ENCODE measurements around the gene MEGF11.
A peak's percentile ranks its signal among the peaks of the same experiment; 100 is the strongest.

The MEGF11 gene

GRCh38 chr15:65907661-65908060 lies 345.9 kb downstream of the MEGF11 start:
- Histone ChIP-seq H3K27ac (ENCODE audit: poor library complexity, severe bottlenecking) (no peak overlapping the region), H3K27me3 (ENCODE audit: insufficient read depth, poor library complexity, severe bottlenecking) (no peaks in the 10 kb centered on the region), H3K4me3 (ENCODE audit: severe bottlenecking) (no peak overlapping the region), H3K4me1 (ENCODE audit: insufficient read depth, poor library complexity, severe bottlenecking) (peaks cover 5% of the 10 kb centered on the region), H3K9me3 (ENCODE audit: severe bottlenecking) (no peaks in the 10 kb centered on the region), H3K36me3 (ENCODE audit: low read depth) (peaks cover 48% of the 10 kb centered on the region)
- no peak for TF ChIP-seq CTCF (IDR thresholded peaks at IDR 0.05; ENCODE audit: poor library complexity, severe bottlenecking)
- ATAC-seq (ENCODE audit: low read depth) (no peak), DNase-seq (ENCODE audit: low spot score) (no peak)

- Histone ChIP-seq H3K27ac (ENCODE audit: poor library complexity, severe bottlenecking) (no peak overlapping the region), H3K9me3 (ENCODE audit: severe bottlenecking) (no peaks in the 10 kb centered on the region), H3K27me3 (ENCODE audit: insufficient read depth, poor library complexity, severe bottlenecking) (no peaks in the 10 kb centered on the region), H3K4me3 (ENCODE audit: severe bottlenecking) (no peak overlapping the region), H3K36me3 (ENCODE audit: low read depth) (peaks cover 49% of the 10 kb centered on the region), H3K4me1 (ENCODE audit: insufficient read depth, poor library complexity, severe bottlenecking) (peaks cover 14% of the 10 kb centered on the region)
- no peak for TF ChIP-seq CTCF (IDR thresholded peaks at IDR 0.05; ENCODE audit: poor library complexity, severe bottlenecking)
- DNase-seq (ENCODE audit: low spot score) = no peak
- no peak for ATAC-seq (ENCODE audit: low read depth)
These were observed 347.2 kb downstream of the MEGF11 start for GRCh38 chr15:65906396-65906795.

GRCh38 chr15:65904301-65904700 lies 349.2 kb downstream of the MEGF11 start:
- TF ChIP-seq CTCF (IDR thresholded peaks at IDR 0.05; ENCODE audit: poor library complexity, severe bottlenecking) = no peak
- H3K4me1 ChIP-seq (ENCODE audit: insufficient read depth, poor library complexity, severe bottlenecking) = peaks cover 14% of the 10 kb centered on the region
- H3K36me3 ChIP-seq (ENCODE audit: low read depth) = peaks cover 52% of the 10 kb centered on the region
- H3K27me3 ChIP-seq (ENCODE audit: insufficient read depth, poor library complexity, severe bottlenecking) = no peaks in the 10 kb centered on the region
- DNase-seq (ENCODE audit: low spot score) (no peak), ATAC-seq (ENCODE audit: low read depth) (no peak)
- H3K9me3 ChIP-seq (ENCODE audit: severe bottlenecking) = no peaks in the 10 kb centered on the region
- no peak overlapping the region for H3K4me3 ChIP-seq (ENCODE audit: severe bottlenecking)
- no peak overlapping the region for H3K27ac ChIP-seq (ENCODE audit: poor library complexity, severe bottlenecking)

- no peaks in the 10 kb centered on the region for H3K9me3 ChIP-seq (ENCODE audit: severe bottlenecking)
- peaks cover 60% of the 10 kb centered on the region for H3K36me3 ChIP-seq (ENCODE audit: low read depth)
- H3K4me1 ChIP-seq (ENCODE audit: insufficient read depth, poor library complexity, severe bottlenecking) = peaks cover 14% of the 10 kb centered on the region
- ATAC-seq (ENCODE audit: low read depth) = no peak
- no peak for TF ChIP-seq CTCF (IDR thresholded peaks at IDR 0.05; ENCODE audit: poor library complexity, severe bottlenecking)
- no peak for DNase-seq (ENCODE audit: low spot score)
- no peaks in the 10 kb centered on the region for H3K27me3 ChIP-seq (ENCODE audit: insufficient read depth, poor library complexity, severe bottlenecking)
- peak overlapping the region; percentile 43 for H3K27ac ChIP-seq (ENCODE audit: poor library complexity, severe bottlenecking)
- no peak overlapping the region for H3K4me3 ChIP-seq (ENCODE audit: severe bottlenecking)
These were observed 350.1 kb downstream of the MEGF11 start for GRCh38 chr15:65903296-65904073.

GRCh38 chr15:65902373-65902772 lies 351.2 kb downstream of the MEGF11 start:
- Histone ChIP-seq H3K27ac (ENCODE audit: poor library complexity, severe bottlenecking) (peak overlapping the region; percentile 43), H3K9me3 (ENCODE audit: severe bottlenecking) (no peaks in the 10 kb centered on the region), H3K4me1 (ENCODE audit: insufficient read depth, poor library complexity, severe bottlenecking) (peaks cover 14% of the 10 kb centered on the region), H3K36me3 (ENCODE audit: low read depth) (peaks cover 62% of the 10 kb centered on the region), H3K27me3 (ENCODE audit: insufficient read depth, poor library complexity, severe bottlenecking) (no peaks in the 10 kb centered on the region), H3K4me3 (ENCODE audit: severe bottlenecking) (no peak overlapping the region)
- TF ChIP-seq CTCF (IDR thresholded peaks at IDR 0.05; ENCODE audit: poor library complexity, severe bottlenecking) = no peak
- DNase-seq (ENCODE audit: low spot score) = peak; percentile 89
- ATAC-seq (ENCODE audit: low read depth) = peak; percentile 99

Data from RWPE2 (cell line).